Measurements from ENCODE around the gene SOX9. TPM values are rescaled to one million over a fixed set of nuclear protein-coding genes. Genes with fewer than 3 reads are reported as not detected.

Gene SOX9
- total RNA-seq, 6 experiments from 2014 or later = 0.71 to 4.2 (median 1.00) TPM

- Mint-ChIP-seq H3K27ac (no peak overlapping the region), H3K9me3 (no peaks in the 10 kb centered on the region), H3K36me3 (ENCODE audit: low read depth) (no peaks in the 10 kb centered on the region), H3K27me3 (ENCODE audit: insufficient read depth) (peaks cover 5% of the 10 kb centered on the region), H3K4me3 (no peak overlapping the region), H3K4me1 (ENCODE audit: low read depth) (peaks cover 14% of the 10 kb centered on the region)
- DNase-seq = no peak
- TF ChIP-seq CTCF (IDR thresholded peaks at IDR 0.05) = no peak
Observed at GRCh38 chr17:72152387-72152929, 31.6 kb downstream of the SOX9 start.

GRCh38 chr17:72158895-72159885, 38.4 kb downstream of the SOX9 start:
- peaks cover 3% of the 10 kb centered on the region for H3K27me3 Mint-ChIP-seq (ENCODE audit: insufficient read depth)
- no peak overlapping the region for H3K4me3 Mint-ChIP-seq
- H3K27ac Mint-ChIP-seq = no peak overlapping the region
- no peaks in the 10 kb centered on the region for H3K36me3 Mint-ChIP-seq (ENCODE audit: low read depth)
- H3K9me3 Mint-ChIP-seq = no peaks in the 10 kb centered on the region; the same call in 1 of the 2 replicates
- no peaks in the 10 kb centered on the region for H3K4me1 Mint-ChIP-seq (ENCODE audit: low read depth)
- no peak for TF ChIP-seq CTCF (IDR thresholded peaks at IDR 0.05)
- no peak for DNase-seq

GRCh38 chr17:72162569-72162968, 41.7 kb downstream of the SOX9 start:
- DNase-seq = no peak
- TF ChIP-seq CTCF (IDR thresholded peaks at IDR 0.05) = no peak
- no peak overlapping the region for H3K4me3 Mint-ChIP-seq
- H3K4me1 Mint-ChIP-seq (ENCODE audit: low read depth) = no peaks in the 10 kb centered on the region
- peaks cover 14% of the 10 kb centered on the region for H3K27me3 Mint-ChIP-seq (ENCODE audit: insufficient read depth)
- no peaks in the 10 kb centered on the region; the same call in 1 of the 2 replicates for H3K9me3 Mint-ChIP-seq
- no peaks in the 10 kb centered on the region for H3K36me3 Mint-ChIP-seq (ENCODE audit: low read depth)
- H3K27ac Mint-ChIP-seq = no peak overlapping the region

- TF ChIP-seq CTCF (IDR thresholded peaks at IDR 0.05) = no peak
- Mint-ChIP-seq H3K27me3 (ENCODE audit: insufficient read depth) (peaks cover 17% of the 10 kb centered on the region), H3K4me3 (no peak overlapping the region), H3K36me3 (ENCODE audit: low read depth) (no peaks in the 10 kb centered on the region), H3K27ac (no peak overlapping the region), H3K9me3 (no peaks in the 10 kb centered on the region; the same call in 1 of the 2 replicates), H3K4me1 (ENCODE audit: low read depth) (no peaks in the 10 kb centered on the region)
- no peak for DNase-seq
Observed at GRCh38 chr17:72163474-72163873, 42.7 kb downstream of the SOX9 start.

GRCh38 chr17:72164158-72164739, 43.4 kb downstream of the SOX9 start:
- DNase-seq = no peak
- no peak for TF ChIP-seq CTCF (IDR thresholded peaks at IDR 0.05)
- Mint-ChIP-seq H3K4me3 (no peak overlapping the region), H3K27me3 (ENCODE audit: insufficient read depth) (peaks cover 15% of the 10 kb centered on the region), H3K27ac (no peak overlapping the region), H3K4me1 (ENCODE audit: low read depth) (no peaks in the 10 kb centered on the region), H3K9me3 (no peaks in the 10 kb centered on the region; the same call in 1 of the 2 replicates), H3K36me3 (ENCODE audit: low read depth) (no peaks in the 10 kb centered on the region)

Measured in HFFc6 (cell line).